Measurements from ENCODE around the gene PPP4R2. TPM values are rescaled to one million over a fixed set of nuclear protein-coding genes. Genes with fewer than 3 reads are reported as not detected.

The PPP4R2 gene
- total and polyA plus RNA-seq, 12 donors = 9.8 to 75.4 (median 47.9) TPM

DNA sequence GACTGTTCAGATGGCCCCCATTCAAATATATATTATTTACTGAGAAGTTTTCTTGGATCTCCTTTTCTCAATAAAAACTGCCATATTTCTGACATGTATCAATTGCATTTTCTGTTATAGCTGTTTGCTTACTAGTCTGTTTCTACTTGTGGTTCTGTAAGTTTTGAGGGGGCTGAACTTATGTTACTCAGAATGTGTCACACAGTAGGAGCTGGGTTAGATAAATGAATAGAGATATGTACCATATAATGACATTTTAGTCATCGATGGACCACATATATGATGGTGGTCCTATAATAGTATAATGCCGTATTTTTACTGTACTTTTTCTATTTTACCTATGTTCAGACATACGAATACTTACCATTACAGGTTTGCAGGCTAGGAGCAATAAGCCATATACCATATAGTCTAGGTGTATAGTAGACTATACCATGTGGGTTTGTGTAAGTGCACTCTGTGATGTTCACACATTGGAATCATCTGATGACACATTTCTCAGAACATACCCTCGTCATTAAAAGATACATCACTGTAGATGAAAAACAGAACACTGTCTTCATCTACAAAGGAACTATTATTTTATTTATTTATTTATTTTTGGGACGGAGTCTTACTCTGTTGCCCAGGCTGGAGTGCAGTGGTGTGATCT is 22.3 kb downstream of the PPP4R2 start:
- Histone ChIP-seq H3K9me3 (no peaks in the 10 kb centered on the region), H3K36me3 (peaks cover 0 to 19% (median 0%) of the 10 kb centered on the region in 9 donors), H3K27ac (no peak overlapping the region), H3K27me3 (no peaks in the 10 kb centered on the region), H3K4me3 (no peak overlapping the region), H3K4me1 (peaks cover 0 to 68% (median 37%) of the 10 kb centered on the region in 9 donors)
- intact Hi-C loops (cut with DNase I) = no loop called here
- WGBS, 2 donors = 64 to 70% methylated on average over 5 of the region's 5 CpGs
- DNase-seq (no peak), ATAC-seq (no peak)
- TF ChIP-seq, protein P1, sequence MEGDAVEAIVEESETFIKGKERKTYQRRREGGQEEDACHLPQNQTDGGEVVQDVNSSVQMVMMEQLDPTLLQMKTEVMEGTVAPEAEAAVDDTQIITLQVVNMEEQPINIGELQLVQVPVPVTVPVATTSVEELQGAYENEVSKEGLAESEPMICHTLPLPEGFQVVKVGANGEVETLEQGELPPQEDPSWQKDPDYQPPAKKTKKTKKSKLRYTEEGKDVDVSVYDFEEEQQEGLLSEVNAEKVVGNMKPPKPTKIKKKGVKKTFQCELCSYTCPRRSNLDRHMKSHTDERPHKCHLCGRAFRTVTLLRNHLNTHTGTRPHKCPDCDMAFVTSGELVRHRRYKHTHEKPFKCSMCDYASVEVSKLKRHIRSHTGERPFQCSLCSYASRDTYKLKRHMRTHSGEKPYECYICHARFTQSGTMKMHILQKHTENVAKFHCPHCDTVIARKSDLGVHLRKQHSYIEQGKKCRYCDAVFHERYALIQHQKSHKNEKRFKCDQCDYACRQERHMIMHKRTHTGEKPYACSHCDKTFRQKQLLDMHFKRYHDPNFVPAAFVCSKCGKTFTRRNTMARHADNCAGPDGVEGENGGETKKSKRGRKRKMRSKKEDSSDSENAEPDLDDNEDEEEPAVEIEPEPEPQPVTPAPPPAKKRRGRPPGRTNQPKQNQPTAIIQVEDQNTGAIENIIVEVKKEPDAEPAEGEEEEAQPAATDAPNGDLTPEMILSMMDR (IDR thresholded peaks at IDR 0.05) = no peak

DNA sequence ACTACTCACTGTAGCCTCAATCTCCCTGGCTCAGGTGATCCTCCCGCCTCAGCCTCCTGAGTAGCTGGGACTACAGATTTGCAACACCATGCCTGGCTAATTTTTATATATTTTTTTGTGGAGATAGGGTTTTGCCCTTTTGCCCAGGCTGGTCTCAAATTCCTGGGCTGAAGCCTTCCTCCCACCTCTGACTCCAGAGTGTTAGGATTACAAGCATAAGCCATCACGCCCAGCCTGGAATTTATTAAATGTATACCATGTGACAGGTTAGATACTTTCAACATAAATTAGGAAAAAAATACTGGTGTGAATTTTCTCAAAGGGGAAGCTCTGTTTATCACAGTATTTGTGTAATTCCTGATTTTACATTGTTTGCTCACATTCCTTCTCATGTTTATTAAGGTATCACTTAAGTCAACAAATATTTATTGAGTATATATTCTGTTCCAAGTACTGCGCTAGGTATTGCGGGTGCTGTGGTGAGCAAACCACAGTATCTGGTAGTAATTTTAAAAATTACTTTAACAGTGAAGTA is 24.8 kb downstream of the PPP4R2 start:
- intact Hi-C loops (cut with DNase I) = no loop called here
- H3K27me3 ChIP-seq = no peaks in the 10 kb centered on the region
- 49 to 61% methylated on average over 4 of the region's 4 CpGs for WGBS, 2 donors
- ATAC-seq = no peak
- peaks cover 0 to 9% (median 0%) of the 10 kb centered on the region in 9 donors for H3K36me3 ChIP-seq
- peaks cover 0 to 87% (median 57%) of the 10 kb centered on the region in 9 donors for H3K4me1 ChIP-seq
- DNase-seq = no peak
- H3K27ac ChIP-seq = no peak overlapping the region
- no peak overlapping the region for H3K4me3 ChIP-seq
- no peaks in the 10 kb centered on the region for H3K9me3 ChIP-seq
- TF ChIP-seq, protein P1 (IDR thresholded peaks at IDR 0.05) = no peak

DNA sequence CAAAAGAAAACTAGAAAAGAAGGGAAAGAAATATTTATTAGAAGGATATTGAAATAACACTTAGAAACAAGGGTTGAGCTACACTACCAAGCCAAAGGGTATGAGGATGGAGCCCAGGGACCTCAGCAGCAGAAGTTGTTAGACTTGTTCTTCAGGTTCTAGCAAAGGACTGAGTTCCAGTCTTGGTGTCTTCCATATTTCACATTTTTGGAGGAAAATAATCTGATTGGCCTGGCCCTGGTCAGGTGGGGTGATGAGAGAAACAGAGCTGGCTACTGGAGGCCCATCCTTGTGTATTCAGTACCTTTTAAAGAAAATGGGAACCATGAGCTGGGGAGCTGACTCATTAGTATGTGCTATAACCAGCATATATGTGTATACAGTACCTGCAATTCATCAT is 28.2 kb downstream of the PPP4R2 start:
- H3K4me1 ChIP-seq = peaks cover 0 to 86% (median 64%) of the 10 kb centered on the region in 9 donors
- H3K27me3 ChIP-seq = no peaks in the 10 kb centered on the region
- TF ChIP-seq, protein P1 (IDR thresholded peaks at IDR 0.05) = no peak
- intact Hi-C loops (cut with DNase I) = no loop called here
- DNase-seq (no peak), ATAC-seq (no peak)
- H3K27ac ChIP-seq = no peak overlapping the region
- H3K4me3 ChIP-seq = no peak overlapping the region
- no peaks in the 10 kb centered on the region for H3K9me3 ChIP-seq
- no peaks in the 10 kb centered on the region for H3K36me3 ChIP-seq

DNA sequence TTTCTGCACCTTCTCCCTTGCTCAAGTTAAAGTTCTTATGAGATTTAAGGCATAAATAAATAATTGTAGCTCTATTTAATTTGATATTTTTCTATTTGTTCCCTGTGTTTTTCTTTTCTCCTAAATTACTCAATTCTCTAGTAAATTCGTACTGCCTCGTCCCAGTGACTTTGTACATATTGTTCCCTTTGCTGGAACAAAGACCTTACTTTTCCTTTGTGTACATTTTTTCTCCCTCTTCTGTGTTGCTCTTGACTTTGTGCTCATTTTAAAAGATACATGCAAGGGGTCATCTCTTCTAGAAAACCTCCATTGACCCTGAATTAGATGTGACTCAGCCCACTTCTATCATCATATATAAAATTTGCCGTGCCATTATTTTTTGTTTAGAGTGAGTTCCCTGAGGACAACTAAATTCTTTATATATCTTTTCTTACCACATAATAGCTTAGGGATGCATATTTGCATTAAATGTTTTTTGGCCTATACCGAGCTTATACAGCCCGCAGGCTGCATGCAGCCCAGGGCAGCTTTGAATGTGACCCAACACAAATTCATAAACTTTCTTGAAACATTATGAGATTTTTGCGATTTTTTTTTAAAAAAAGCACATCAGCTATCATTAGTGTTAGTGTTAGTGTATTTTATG is 29.6 kb downstream of the PPP4R2 start:
- DNase-seq (no peak), ATAC-seq (no peak)
- Histone ChIP-seq H3K4me3 (no peak overlapping the region), H3K27me3 (no peaks in the 10 kb centered on the region), H3K4me1 (peaks cover 0 to 85% (median 65%) of the 10 kb centered on the region in 9 donors), H3K27ac (no peak overlapping the region), H3K36me3 (no peaks in the 10 kb centered on the region), H3K9me3 (no peaks in the 10 kb centered on the region)
- intact Hi-C loops (cut with DNase I) = no loop called here
- TF ChIP-seq, protein P1 (IDR thresholded peaks at IDR 0.05) = no peak
- 73 to 75% methylated on average over 6 of the region's 6 CpGs for WGBS, 2 donors
